SKM-1 (cell line): ENCODE results near the gene OR9I1.

Source experiments
- DNase-seq: peaks from one replicate; lab custom pipeline; 2025; ENCODE audit not compliant: unreplicated experiment; lab: John Stamatoyannopoulos, UW

OR9I1 gene, protein sequence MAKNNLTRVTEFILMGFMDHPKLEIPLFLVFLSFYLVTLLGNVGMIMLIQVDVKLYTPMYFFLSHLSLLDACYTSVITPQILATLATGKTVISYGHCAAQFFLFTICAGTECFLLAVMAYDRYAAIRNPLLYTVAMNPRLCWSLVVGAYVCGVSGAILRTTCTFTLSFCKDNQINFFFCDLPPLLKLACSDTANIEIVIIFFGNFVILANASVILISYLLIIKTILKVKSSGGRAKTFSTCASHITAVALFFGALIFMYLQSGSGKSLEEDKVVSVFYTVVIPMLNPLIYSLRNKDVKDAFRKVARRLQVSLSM

DNA sequence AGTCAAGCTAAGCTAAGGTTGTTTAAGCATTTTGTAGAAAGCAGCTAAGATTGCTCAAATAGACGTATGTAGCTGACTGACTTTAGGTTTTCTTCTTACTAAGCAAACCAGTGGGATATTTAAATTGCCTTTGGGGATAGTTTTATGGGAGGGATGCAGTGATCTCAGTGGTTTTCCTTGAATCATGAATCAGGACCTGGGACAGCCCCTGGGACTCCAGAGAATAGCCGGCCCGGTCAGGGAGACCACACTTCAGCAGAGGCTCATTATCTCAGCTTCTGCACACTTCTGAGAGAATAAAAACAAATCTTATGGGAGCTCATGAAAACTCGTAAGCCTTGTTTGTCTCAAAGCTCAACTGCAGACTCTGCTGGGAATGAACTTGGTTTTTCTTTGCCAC lies at the start of gene OR9I1:
TSS of gene OR9I1 (minus strand) at position 62 of the 400 bp plus-strand sequence. CDS start 6,086 bp downstream, outside the sequence.
- DNase-seq, result no peak

DNA sequence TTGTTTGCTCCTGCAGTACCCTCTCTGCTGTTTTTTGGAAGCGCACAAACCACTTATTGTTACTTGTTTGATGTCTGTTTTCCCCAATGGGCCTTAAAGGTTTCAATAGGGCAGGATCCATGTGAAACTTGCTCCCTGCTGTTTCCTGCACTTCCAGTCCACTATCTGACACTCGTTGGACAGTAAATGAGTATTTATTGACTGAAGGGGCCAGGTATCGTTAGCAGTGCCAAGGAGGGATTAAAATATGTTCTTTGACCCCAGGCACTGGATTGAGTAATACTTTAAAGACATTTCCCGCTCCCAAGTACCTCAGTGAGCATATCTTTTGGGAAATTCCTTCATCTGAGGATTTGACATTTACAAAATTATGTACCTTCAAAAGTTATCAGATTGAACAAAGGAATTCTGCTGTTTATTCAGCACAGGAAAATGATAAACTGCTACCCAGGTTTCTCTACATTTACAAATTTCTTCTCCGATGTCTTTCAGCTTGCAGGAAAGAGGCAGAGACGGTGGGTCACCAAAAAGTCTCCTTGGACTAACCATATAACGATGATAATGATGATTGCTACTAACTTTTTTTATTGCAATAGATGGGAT lies 40.3 kb upstream of the OR9I1 start:
- DNase-seq, result no peak

DNA sequence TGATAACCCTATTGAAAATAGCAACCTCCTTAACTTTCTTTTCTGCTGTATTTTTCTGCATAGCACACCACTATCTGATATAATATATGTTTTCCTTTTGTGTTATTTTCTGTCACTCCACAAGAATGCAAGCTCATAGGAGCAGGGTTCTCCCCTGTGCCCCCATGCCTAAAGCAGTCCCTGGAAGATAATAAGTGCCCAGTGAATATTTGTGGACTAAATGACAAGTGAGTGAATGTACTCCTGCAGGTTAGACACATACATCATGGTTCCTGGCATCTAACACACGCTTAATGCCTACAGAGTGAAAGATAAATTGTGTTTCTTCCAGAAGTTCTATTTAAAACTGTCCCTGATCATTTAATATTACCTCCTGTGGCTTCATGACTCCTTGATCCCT lies 39.7 kb upstream of the OR9I1 start:
- no peak for DNase-seq

DNA sequence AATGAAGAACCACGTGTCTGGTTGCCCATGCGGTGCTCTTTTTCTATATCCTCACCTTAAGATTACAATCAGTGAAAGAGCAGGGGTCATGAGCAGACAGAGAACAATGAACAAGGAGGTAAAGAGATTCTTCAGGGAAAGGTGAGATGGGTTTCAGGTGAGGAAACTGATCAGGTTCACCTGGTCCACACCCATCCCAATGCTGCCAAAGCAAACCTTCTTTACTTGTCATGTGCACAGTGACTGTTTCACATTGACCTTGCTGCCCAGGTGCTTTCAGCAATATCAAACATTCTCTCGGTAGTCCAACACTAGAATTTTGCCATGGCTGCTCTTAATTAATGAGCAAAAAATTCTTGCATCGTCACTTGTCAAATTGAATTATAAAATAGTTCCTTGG lies 39.1 kb upstream of the OR9I1 start:
- DNase-seq, result no peak

DNA sequence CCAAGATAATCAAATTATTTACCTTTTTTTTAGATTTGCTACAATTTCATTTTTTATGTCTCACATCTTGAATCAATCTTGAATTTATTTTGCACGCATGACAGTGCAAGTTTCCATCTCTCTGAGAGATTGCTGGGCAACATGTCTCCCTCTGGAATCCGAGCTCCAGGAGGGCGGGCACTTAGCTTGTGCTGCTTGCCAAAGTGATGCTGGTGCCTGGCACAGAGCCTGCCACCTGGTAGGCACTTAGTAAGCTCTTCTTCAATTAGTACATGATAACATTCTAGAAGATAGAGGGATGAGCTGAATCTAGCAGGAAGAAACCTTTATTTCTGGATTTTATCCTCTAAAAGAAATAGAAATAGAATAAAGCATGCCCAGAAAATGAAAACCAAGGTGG lies 27.5 kb upstream of the OR9I1 start:
- no peak for DNase-seq

DNA sequence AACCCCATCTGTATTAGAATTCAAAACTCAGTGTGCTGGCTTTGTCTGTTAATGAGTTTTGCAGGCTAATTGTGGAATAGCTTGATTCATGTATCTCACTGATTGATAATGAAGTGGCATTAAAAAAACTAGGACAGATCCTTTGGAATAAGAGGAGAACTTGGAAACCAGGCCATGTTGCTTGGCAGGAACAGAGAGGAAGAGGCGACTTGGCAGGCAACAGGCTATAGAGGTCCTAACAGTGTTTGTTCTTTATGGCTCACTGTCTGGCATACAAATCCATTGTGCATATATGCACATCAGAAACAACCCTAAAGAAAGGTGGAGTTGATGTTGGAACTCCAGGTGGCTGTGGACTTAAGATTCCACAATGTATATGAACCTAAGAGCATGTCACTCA lies 17.4 kb upstream of the OR9I1 start:
- no peak for DNase-seq

DNA sequence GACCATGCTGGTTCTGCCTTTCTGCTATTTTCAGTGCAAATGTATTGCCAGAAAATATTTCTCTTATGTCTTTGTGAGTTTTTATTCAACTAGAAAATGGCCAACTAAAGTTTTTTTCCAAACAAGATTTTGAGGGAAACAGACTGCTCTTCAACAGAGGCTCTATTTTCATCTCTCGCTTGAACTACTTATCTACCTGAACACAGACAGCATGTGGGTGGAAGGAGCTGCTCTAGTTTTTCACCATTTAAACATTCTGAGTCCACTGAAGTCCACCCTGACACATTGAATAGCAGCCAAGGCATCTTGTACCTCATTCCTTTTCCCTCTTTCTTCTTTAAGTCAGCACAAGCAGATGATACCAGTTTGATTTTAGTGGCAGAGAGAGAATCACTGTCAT lies 9.8 kb upstream of the OR9I1 start:
- DNase-seq, result no peak

DNA sequence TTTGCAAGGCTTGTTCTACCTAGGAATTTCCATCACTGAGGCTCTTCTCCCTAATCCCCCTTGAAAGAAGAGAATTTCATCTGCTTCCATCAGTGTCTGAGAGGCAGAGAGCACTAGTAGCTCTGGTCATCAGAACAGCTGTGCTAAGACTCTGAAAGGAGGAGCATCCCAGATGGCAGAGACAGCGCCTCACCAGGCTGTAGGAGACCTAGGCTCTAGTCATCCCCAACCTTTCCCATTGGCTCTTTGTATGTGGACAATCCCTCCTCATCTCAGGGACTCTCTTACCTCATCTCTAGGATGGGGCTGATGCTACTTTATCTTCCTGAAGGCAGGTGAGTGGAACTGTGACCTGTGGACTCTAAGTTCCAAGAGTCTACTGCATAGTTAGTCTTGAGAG lies 8.8 kb upstream of the OR9I1 start:
- no peak for DNase-seq

DNA sequence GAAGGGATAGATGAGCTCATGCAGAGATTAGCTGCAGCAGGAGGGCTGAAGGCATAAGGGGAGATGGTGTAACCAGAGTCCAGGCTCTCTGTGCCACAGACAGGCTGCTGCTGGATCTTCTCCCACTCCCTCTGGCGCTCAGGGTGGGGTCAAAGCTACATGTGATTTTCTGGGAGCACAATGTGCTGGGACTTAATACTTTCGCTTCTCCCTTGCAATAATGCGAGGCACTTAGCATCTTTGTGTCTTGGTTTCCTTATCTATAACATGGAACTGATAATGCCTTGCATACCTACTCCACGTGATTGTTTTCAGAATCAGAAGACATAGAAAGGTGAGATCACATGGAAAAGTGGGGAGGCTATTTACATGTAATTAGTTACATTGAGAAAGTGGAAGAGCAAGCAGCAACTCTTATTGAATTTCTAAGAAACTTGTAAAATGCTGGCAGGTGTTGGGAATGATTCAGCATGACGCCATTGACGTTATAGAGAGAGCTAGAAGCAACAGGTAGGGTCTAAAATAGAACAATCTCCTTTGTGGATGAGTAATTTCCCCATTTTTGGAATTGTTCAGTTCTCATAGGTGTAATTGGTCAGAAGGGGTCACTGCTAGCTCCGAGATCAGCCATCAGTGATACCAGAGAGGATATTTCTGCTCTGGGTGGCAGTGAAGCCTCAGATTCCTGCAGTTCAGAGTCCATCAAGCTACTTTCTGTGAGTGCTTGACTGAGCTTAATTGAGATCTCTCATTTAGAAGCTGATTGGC lies 8.2 kb upstream of the OR9I1 start:
- no peak for DNase-seq

DNA sequence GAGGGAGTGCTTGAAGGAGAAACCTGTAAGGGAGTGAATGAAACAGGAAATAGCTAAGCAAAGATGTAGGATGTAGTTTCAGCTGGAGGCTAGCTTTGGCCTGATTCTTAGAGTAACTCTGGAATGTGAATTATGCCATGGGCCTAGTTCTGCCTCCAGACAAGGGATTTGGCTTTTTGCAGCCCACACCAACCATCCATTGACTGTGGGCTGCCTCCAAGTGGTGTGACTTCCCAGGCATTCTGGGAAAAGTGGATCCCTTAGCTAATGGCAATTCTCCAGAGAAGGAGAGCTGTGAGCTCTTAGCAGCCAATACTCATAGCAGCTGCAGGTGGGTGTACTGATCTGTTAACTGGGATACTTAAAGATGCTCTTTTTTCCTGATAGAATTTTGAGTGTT lies 2.0 kb upstream of the OR9I1 start:
- DNase-seq, result no peak

DNA sequence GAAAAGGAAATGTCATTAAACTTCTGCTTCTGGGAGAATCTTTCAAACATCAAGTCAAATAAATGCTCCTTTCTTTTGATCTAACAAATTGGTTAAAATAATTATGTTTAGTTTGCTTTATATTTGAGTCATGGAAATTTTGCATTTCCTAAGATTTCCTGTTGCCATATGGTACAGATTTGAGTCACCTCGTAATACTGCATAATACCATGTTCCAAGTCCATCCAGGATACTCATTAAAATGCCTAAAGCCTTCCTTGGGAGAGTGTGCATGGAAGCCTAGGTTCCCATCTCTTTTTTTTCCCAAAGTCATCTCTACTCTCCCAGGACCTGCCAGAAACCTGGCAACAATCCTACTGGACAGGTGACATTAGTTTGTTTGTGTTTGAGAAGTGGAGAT lies 4.2 kb downstream of the OR9I1 start:
- no peak for DNase-seq

DNA sequence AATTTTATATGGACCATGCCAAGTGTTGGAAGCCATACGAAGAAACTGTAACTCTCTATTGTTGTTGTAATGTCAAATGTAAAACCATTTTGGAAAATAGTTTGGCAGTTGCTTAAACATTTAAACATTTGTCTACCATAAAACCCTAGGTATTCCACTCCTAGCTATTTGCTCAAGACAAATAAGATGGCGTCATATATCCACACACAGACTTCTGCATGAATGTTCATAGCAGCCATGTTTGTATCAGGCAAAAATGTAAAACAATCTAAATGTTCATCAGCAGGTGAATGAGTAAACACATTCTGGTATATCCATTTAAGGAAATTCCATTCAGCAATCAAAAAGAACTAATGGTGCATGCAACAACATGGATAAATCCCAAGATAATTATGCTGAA lies 27.9 kb downstream of the OR9I1 start:
- no peak for DNase-seq

DNA sequence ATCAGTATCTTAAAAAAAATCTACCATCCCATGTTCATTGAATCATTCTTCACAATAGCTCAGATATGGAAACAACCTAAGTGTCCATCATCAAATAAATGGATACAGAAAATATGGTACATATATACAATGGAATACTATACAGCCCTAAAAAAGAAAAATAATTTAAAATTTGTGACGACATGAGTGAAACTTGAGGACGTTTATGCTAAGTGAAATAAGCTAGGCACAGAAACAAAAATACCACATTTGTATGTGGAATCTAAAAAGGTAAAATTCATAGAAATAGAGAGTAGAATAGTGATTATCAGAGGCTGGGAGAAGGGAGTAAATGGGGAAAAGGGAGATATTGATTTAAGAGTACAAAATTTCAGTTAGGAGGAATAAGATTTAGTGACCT lies 38.8 kb downstream of the OR9I1 start:
- DNase-seq, result no peak

DNA sequence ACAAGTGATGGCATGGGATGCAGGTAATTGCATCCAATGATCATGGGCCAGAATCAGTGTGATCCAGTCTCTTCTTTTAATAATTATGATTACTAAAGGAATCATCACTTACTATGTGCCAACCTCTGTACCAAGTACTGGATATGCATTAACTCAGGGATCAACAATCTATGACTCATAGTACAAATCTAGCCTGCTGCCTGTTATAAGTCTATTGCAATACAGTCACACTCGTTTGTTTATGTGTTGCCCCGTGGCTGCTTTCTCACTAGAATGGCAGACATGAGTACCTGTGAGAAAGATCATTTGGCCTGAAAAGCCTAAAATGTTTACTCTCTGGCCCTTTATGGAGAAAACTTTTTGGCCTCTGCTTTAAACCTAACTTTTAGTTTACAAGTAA lies 49.5 kb downstream of the OR9I1 start:
- DNase-seq, result no peak

DNA sequence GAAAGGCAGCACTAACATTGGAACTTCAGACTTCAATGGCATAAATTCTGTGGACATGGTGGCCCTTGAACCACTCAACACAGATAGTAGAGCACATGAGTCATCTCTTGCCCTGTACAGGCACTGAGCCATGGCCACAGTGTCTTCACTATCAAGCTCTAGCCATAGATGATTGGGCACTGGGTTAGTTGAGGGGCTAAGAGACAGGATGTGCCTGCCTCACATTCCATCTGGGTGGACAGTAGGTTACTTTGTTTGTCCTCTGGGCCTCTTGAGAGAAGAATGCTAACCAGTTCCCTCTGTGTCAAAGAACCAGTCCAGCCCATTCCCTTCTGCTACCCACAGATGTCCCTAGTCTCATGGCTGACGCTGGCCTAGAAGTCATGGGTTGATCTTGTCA lies 54.7 kb downstream of the OR9I1 start:
- DNase-seq, result no peak

DNA sequence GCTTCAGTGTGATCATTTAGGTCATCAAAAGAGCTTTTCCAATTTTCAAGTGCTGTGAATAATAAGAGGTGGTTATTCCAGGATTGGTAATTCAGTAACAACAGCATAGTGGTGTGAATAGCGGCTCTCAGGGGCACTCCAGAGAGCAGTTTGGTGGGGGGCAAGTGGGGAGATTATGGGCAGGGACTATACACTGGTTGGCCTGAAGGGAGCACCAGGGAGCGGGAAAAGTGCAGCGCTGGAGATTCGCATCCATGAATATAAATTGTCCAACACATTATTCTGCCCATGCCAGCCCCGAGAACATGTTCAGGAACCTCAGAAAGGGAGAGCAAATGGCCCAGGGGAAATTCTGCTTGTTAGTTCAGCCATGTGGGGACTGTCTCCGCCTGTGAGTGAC lies 56.7 kb downstream of the OR9I1 start:
- DNase-seq, result no peak

DNA sequence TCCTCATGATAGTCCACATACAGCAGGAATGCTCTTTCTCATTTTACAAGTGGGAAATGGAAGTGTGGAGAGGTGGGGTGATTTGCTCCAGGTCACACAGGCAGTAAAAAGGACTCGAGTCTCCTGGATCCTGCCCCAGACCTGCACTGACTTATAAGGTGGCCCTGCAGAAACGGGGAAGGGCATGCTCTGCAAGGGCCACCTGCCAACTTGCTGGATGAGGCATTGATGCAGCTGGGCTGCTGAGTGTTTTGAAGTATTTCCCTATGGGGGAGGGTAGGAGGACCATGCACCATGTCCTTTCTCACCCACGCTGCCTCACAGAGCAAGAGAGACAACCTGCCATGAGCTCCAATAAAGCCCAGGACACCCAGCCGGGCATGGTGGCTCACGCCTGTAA lies 57.6 kb downstream of the OR9I1 start:
- DNase-seq, result no peak
